GM23338 (cell line): Measurements from ENCODE around the gene FBL.

Source experiments
- CREB1 ChIP-seq: fragments of 250-450 bp; sonication (Bioruptor Pico); IDR thresholded peaks from 2 replicates; pipeline ENCODE4 v1.5.0; 2020; ENCODE audit warnings: low read depth, mild to moderate bottlenecking, moderate library complexity
- EZH2 ChIP-seq: fragments of 200-600 bp; sonication (generic); IDR thresholded peaks from one replicate; pipeline ENCODE4 v1.8.0; 2017; ENCODE audit warnings: antibody characterized with exemption, mild to moderate bottlenecking, low read depth; ENCODE audit not compliant: unreplicated experiment
- EZH2phosphoT487 ChIP-seq: fragments of 200-600 bp; sonication (generic); IDR thresholded peaks from one replicate; pipeline ENCODE4 v1.8.1; 2018; ENCODE audit warnings: antibody characterized with exemption; ENCODE audit not compliant: unreplicated experiment
- JUNB ChIP-seq: IDR thresholded peaks from one replicate; pipeline ENCODE4 v1.6.1; 2016; ENCODE audit warnings: antibody characterized with exemption; ENCODE audit not compliant: unreplicated experiment
- NANOG ChIP-seq: IDR thresholded peaks from 2 replicates; pipeline ENCODE4 v1.6.1; 2016; ENCODE audit warnings: antibody characterized with exemption, borderline replicate concordance
- POLR2AphosphoS5 ChIP-seq: IDR thresholded peaks from 2 replicates; pipeline ENCODE4 v1.6.1; 2016; ENCODE audit warnings: antibody characterized with exemption, low read depth
- STAT1 ChIP-seq: IDR thresholded peaks from one replicate; pipeline ENCODE4 v1.6.1; 2016; ENCODE audit warnings: antibody characterized with exemption; ENCODE audit not compliant: unreplicated experiment
- ZNF114 ChIP-seq: fragments of 250-450 bp; sonication (Bioruptor Pico); IDR thresholded peaks from 2 replicates; pipeline ENCODE4 v1.5.0; 2020; ENCODE audit warnings: mild to moderate bottlenecking, moderate library complexity
- ZNF331 ChIP-seq: fragments of 250-450 bp; sonication (Bioruptor Pico); IDR thresholded peaks from 2 replicates; pipeline ENCODE4 v1.5.0; 2020; ENCODE audit warnings: low read depth, mild to moderate bottlenecking, moderate library complexity
- TF ChIP-seq, protein P1 (sequence below), 2 experiments: fragments of 200-600 bp in 1 of 2; sonication (generic) in 1 of 2; conservative IDR thresholded peaks; 2 replicates each; pipeline versions ENCODE4 v1.5.1 to v1.6.1; 2016 to 2017; ENCODE audit warnings: antibody characterized with exemption in 2 of 2, low read depth in 2 of 2, mild to moderate bottlenecking in 2 of 2, moderate library complexity in 1 of 2
- TF ChIP-seq, protein P2 (sequence below): IDR thresholded peaks from one replicate; pipeline ENCODE4 v1.6.1; 2018; ENCODE audit warnings: antibody characterized with exemption; ENCODE audit not compliant: unreplicated experiment
- TF ChIP-seq, protein P3 (sequence below): IDR thresholded peaks from 2 replicates; pipeline ENCODE4 v1.6.1; 2016; ENCODE audit warnings: antibody characterized with exemption
- TF ChIP-seq, protein P4 (sequence below): fragments of 250-450 bp; sonication (Bioruptor Pico); IDR thresholded peaks from 2 replicates; pipeline ENCODE4 v1.5.0; 2020; ENCODE audit warnings: mild to moderate bottlenecking, moderate library complexity

DNA sequence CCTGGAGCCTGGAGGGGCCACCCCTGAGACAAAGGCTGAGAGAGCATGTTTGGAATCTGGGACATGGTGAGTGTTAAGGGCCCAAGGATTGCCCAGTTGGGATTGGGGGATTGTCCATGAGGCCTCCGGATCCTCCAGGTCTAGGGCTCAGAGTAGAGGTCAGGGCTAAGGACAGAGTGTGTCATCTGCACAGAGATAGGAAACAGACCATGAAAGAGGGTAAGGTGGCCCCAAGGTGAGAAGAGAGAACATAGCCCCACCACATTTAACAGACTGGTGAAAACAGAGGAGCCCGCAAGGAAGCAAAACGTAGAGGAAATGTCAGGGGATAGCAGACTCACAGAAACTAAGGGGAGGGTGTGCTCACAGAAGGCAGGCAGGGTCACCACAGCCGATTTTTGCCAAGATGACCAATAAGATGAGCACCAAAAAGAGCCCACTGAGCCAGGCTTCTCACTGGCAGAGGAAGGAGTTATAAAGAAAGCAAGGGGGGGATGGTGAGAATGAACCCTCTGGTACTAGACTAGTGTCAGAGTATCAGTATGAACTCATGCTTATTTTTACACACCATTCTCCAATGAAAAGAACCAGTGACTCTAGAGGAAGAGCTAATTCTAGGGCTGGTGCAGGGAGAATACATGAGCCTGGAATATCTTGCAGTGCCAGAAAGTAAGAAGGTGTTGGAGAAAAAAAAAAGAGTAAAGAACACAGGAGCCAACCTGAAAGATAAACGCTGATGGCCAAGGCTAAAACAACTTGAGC is 29.7 kb downstream of the FBL start:
- TF ChIP-seq, protein P1, sequence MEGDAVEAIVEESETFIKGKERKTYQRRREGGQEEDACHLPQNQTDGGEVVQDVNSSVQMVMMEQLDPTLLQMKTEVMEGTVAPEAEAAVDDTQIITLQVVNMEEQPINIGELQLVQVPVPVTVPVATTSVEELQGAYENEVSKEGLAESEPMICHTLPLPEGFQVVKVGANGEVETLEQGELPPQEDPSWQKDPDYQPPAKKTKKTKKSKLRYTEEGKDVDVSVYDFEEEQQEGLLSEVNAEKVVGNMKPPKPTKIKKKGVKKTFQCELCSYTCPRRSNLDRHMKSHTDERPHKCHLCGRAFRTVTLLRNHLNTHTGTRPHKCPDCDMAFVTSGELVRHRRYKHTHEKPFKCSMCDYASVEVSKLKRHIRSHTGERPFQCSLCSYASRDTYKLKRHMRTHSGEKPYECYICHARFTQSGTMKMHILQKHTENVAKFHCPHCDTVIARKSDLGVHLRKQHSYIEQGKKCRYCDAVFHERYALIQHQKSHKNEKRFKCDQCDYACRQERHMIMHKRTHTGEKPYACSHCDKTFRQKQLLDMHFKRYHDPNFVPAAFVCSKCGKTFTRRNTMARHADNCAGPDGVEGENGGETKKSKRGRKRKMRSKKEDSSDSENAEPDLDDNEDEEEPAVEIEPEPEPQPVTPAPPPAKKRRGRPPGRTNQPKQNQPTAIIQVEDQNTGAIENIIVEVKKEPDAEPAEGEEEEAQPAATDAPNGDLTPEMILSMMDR (conservative IDR thresholded peaks at IDR 0.05; ENCODE audit: low read depth in 2 of 2), result no peak
- TF ChIP-seq JUNB, result no peak
- TF ChIP-seq POLR2AphosphoS5, result no peak
- TF ChIP-seq, protein P2, sequence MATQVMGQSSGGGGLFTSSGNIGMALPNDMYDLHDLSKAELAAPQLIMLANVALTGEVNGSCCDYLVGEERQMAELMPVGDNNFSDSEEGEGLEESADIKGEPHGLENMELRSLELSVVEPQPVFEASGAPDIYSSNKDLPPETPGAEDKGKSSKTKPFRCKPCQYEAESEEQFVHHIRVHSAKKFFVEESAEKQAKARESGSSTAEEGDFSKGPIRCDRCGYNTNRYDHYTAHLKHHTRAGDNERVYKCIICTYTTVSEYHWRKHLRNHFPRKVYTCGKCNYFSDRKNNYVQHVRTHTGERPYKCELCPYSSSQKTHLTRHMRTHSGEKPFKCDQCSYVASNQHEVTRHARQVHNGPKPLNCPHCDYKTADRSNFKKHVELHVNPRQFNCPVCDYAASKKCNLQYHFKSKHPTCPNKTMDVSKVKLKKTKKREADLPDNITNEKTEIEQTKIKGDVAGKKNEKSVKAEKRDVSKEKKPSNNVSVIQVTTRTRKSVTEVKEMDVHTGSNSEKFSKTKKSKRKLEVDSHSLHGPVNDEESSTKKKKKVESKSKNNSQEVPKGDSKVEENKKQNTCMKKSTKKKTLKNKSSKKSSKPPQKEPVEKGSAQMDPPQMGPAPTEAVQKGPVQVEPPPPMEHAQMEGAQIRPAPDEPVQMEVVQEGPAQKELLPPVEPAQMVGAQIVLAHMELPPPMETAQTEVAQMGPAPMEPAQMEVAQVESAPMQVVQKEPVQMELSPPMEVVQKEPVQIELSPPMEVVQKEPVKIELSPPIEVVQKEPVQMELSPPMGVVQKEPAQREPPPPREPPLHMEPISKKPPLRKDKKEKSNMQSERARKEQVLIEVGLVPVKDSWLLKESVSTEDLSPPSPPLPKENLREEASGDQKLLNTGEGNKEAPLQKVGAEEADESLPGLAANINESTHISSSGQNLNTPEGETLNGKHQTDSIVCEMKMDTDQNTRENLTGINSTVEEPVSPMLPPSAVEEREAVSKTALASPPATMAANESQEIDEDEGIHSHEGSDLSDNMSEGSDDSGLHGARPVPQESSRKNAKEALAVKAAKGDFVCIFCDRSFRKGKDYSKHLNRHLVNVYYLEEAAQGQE, result no peak
- TF ChIP-seq ZNF331, result no peak
- TF ChIP-seq EZH2, result no peak
- no peak for TF ChIP-seq CREB1
- TF ChIP-seq EZH2phosphoT487, result no peak
- TF ChIP-seq, protein P3, sequence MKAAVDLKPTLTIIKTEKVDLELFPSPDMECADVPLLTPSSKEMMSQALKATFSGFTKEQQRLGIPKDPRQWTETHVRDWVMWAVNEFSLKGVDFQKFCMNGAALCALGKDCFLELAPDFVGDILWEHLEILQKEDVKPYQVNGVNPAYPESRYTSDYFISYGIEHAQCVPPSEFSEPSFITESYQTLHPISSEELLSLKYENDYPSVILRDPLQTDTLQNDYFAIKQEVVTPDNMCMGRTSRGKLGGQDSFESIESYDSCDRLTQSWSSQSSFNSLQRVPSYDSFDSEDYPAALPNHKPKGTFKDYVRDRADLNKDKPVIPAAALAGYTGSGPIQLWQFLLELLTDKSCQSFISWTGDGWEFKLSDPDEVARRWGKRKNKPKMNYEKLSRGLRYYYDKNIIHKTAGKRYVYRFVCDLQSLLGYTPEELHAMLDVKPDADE, result no peak
- TF ChIP-seq STAT1, result no peak
- no peak for TF ChIP-seq ZNF114
- TF ChIP-seq, protein P4, sequence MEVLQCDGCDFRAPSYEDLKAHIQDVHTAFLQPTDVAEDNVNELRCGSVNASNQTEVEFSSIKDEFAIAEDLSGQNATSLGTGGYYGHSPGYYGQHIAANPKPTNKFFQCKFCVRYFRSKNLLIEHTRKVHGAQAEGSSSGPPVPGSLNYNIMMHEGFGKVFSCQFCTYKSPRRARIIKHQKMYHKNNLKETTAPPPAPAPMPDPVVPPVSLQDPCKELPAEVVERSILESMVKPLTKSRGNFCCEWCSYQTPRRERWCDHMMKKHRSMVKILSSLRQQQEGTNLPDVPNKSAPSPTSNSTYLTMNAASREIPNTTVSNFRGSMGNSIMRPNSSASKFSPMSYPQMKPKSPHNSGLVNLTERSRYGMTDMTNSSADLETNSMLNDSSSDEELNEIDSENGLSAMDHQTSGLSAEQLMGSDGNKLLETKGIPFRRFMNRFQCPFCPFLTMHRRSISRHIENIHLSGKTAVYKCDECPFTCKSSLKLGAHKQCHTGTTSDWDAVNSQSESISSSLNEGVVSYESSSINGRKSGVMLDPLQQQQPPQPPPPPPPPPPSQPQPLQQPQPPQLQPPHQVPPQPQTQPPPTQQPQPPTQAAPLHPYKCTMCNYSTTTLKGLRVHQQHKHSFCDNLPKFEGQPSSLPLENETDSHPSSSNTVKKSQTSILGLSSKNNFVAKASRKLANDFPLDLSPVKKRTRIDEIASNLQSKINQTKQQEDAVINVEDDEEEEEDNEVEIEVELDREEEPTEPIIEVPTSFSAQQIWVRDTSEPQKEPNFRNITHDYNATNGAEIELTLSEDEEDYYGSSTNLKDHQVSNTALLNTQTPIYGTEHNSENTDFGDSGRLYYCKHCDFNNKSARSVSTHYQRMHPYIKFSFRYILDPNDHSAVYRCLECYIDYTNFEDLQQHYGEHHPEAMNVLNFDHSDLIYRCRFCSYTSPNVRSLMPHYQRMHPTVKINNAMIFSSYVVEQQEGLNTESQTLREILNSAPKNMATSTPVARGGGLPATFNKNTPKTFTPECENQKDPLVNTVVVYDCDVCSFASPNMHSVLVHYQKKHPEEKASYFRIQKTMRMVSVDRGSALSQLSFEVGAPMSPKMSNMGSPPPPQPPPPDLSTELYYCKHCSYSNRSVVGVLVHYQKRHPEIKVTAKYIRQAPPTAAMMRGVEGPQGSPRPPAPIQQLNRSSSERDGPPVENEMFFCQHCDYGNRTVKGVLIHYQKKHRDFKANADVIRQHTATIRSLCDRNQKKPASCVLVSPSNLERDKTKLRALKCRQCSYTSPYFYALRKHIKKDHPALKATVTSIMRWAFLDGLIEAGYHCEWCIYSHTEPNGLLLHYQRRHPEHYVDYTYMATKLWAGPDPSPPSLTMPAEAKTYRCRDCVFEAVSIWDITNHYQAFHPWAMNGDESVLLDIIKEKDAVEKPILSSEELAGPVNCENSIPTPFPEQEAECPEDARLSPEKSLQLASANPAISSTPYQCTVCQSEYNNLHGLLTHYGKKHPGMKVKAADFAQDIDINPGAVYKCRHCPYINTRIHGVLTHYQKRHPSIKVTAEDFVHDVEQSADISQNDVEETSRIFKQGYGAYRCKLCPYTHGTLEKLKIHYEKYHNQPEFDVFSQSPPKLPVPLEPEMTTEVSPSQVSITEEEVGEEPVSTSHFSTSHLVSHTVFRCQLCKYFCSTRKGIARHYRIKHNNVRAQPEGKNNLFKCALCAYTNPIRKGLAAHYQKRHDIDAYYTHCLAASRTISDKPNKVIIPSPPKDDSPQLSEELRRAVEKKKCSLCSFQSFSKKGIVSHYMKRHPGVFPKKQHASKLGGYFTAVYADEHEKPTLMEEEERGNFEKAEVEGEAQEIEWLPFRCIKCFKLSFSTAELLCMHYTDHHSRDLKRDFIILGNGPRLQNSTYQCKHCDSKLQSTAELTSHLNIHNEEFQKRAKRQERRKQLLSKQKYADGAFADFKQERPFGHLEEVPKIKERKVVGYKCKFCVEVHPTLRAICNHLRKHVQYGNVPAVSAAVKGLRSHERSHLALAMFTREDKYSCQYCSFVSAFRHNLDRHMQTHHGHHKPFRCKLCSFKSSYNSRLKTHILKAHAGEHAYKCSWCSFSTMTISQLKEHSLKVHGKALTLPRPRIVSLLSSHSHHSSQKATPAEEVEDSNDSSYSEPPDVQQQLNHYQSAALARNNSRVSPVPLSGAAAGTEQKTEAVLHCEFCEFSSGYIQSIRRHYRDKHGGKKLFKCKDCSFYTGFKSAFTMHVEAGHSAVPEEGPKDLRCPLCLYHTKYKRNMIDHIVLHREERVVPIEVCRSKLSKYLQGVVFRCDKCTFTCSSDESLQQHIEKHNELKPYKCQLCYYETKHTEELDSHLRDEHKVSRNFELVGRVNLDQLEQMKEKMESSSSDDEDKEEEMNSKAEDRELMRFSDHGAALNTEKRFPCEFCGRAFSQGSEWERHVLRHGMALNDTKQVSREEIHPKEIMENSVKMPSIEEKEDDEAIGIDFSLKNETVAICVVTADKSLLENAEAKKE, result no peak
- TF ChIP-seq NANOG, result no peak
